CD1c-positive myeloid dendritic cell (primary cell): ENCODE measurements around the gene CDK13.
"Not testable (repeated sequence)": the region's sequence is repeated elsewhere in the genome, so short reads cannot be mapped to it uniquely, and the experiment has no call there.

Experiments used
- DNase-seq: peaks from one replicate; pipeline ENCODE4 v3.0.0-alpha.2; 2016; ENCODE audit errors: extremely low spot score

Gene CDK13

DNA sequence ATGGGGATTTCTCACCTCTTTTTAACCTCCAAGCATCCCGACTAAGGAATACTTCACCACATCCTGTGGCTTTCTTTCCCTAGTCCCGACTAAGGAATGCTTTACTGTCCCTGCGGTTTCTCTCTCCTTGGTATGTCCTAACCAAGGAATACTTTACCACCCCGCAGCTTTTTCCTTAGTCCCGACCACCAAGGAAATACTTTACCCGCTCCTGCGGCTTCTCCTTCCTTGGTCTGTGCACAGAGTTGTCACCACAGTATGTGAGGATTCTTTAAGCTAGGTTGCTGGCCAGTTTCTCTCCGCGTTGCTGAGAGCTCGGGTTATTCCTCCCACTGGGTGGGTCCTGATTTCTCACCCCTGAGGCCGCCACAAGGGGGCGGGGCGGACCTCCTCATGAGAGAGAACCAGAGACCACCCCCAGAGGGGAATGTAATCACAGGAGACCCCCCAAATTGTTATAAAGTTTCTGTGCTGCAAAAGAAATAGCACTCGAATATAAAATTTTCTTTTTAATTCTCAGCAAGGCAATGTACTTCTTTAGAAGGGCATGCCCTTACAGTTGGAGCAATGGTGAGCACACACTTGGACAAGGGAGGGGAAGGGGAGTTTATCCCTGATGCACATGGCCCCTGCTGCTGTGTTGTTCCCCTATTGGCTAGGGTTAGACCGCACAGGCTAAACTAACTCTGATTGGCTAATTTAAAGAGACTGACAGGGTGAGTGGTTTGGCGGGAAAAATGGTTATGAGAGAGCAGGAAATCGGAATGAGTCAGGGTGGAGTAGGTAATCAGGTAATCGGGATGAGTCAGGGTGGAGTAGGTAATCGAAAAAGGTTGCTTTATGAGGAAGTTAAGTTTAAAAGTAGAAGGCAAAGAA, 197.6 kb downstream of the CDK13 start:
- no peak for DNase-seq

DNA sequence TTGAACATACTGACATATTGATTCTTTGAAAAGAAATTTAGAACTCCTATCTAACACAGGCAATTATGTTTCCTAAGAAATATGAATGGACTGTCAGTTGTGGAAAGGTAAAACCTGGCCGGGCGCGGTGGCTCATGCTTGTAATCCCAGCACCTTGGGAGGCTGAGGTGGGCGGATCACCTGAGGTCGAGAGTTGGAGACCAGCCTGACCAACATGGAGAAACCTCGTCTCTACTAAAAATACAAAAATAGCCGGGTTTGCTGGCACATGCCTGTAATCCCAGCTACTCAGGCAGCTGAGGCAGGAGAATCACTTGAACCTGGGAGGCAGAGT, 198.2 kb downstream of the CDK13 start:
- DNase-seq = not testable (repeated sequence)

DNA sequence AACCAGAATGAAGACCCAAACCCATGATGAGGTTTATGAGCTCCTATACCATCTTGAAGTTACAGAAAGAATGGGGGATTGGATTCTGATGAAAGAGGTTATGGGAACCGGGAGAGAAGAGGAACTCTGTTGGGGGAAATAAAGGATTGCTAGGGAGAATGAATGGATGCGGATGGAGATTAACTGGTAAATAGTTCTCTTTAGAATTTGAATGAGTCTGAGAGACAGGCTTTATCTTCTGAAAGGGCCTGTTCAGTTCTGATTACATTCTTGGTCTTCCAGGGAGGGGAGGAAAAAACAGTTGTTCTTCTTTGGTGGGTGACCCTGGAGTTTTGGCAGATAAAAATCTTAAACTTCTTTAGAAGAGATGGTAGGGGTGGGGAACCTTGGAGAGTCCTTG, 198.6 kb downstream of the CDK13 start:
- no peak for DNase-seq
